Neural progenitor cell (in vitro differentiated cells): ENCODE results near the gene COL4A2.

Experiments used
- EZH2phosphoT487 ChIP-seq: fragments of 200-600 bp; sonication (generic); IDR thresholded peaks from 2 replicates; pipeline ENCODE4 v1.6.1; 2017; ENCODE audit warnings: antibody characterized with exemption
- TF ChIP-seq, protein P1 (sequence below): fragments of 200-600 bp; sonication (generic); IDR thresholded peaks from 2 replicates; pipeline ENCODE4 v1.5.1; 2017; ENCODE audit warnings: antibody characterized with exemption, mild to moderate bottlenecking

DNA sequence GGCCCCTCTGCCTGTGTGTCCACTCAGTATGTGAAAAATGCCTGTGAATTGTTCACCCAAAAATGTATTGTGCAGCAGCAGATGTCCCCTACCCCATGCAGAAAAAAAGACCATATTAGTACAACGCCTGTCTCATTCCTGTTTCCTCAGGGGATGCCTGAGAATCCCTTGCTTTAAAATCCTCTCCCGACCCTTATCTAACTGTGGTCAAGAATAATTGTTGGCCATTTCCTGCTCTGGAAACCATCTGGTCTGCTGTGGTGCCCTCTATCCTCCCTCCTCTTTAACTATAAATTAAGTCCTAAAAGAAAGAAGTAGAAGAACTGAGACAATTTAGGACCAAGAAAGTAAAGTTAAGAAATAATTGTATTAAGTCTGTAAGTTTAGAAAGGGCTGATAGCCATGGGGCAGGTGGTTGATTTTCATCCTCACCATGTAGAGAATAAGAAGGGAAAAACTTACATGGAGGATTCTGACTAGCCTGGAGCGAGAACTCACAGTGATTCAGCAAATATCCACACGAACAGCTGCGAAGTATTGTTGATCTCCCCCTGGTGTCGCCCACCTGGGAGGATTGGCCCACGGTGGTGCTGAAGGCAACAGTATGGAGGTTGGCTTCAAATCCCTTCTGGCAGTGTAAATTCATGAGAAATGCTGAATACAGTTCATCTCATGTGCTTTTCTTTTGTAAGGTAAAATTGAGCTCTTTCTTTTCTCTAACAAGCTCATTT is 85.6 kb downstream of the COL4A2 start:
- TF ChIP-seq, protein P1, sequence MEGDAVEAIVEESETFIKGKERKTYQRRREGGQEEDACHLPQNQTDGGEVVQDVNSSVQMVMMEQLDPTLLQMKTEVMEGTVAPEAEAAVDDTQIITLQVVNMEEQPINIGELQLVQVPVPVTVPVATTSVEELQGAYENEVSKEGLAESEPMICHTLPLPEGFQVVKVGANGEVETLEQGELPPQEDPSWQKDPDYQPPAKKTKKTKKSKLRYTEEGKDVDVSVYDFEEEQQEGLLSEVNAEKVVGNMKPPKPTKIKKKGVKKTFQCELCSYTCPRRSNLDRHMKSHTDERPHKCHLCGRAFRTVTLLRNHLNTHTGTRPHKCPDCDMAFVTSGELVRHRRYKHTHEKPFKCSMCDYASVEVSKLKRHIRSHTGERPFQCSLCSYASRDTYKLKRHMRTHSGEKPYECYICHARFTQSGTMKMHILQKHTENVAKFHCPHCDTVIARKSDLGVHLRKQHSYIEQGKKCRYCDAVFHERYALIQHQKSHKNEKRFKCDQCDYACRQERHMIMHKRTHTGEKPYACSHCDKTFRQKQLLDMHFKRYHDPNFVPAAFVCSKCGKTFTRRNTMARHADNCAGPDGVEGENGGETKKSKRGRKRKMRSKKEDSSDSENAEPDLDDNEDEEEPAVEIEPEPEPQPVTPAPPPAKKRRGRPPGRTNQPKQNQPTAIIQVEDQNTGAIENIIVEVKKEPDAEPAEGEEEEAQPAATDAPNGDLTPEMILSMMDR: no peak
- no peak for TF ChIP-seq EZH2phosphoT487
